Astrocyte of the hippocampus (primary cell): ENCODE results near the gene PTPN9.
"Not testable (repeated sequence)": the region's sequence is repeated elsewhere in the genome, so short reads cannot be mapped to it uniquely, and the experiment has no call there.

Experiments used
- DNase-seq: peaks from one replicate; pipeline ENCODE4 v3.0.0; 2011; ENCODE audit warnings: low read depth, low spot score

PTPN9 gene

DNA sequence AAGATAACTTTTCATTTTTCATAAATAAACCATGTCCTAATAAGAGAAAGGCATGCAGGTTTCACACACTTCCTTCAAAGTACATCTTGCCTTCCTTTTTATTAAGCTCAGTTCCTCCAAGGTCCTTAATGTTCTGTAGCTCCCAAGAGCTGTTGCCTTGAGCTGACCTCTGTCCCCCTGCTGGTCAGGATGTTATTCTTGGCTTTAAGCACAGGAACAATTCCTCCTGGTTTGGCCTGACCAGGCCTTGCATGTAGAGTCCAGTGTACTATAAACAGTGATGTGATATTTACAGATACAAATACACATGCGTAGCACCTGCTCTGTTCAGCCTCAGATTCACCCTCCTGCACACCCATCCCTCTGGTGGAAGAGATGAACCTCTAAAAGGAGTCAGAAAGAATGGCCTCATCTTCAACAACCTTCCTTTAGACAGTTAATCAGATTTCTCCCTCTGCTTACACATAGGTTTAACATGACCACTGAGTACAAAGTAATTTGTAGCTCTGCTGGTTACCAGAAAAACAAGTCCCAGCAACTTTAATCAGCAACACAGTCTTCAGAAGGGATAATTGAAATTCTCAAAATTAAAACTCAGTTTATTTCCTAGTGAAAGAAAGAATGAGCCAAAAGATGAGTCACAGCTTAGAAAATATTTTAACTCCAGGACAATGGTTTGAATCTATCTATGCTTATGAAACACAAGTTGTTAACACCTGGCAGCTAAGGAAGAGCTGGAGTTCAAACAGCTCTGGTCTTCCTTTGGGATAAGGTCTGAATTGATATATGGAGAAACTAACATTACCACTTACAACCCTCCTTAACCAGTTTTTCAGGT is 46.5 kb downstream of the PTPN9 start:
- DNase-seq: peak; percentile 62

DNA sequence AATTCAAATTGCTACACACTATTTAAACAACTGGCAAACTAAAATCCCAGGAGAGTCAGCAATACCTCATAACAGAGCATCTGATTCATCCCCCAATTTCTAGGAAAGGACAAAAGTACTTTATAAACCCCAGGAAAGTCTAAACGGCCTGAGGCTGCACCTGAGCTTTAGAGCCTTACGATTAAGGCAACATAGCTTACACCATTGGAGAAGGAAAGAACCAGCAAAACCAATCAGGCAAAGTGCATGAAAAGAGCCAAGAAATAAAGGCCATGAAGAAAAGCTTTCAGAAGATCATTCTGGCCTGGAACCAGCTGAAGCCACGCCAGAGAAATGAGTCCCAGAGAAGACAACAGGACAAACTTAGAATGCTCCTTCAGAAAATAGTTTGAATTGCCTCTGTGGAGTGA is 48.1 kb downstream of the PTPN9 start:
- peak; percentile 53 for DNase-seq

GRCh38 chr15:75530169-75530568 is 48.9 kb downstream of the PTPN9 start:
- DNase-seq: no peak

GRCh38 chr15:75525756-75526155 is 53.4 kb downstream of the PTPN9 start:
- not testable (repeated sequence) for DNase-seq

GRCh38 chr15:75523011-75523410 is 56.1 kb downstream of the PTPN9 start:
- no peak for DNase-seq

GRCh38 chr15:75517233-75517632 is 61.9 kb downstream of the PTPN9 start:
- no peak for DNase-seq

GRCh38 chr15:75508840-75509532 is 70.1 kb downstream of the PTPN9 start:
- DNase-seq: peak; percentile 64

- DNase-seq: no peak
Observed at GRCh38 chr15:75502360-75502759, 76.8 kb downstream of the PTPN9 start.

DNA sequence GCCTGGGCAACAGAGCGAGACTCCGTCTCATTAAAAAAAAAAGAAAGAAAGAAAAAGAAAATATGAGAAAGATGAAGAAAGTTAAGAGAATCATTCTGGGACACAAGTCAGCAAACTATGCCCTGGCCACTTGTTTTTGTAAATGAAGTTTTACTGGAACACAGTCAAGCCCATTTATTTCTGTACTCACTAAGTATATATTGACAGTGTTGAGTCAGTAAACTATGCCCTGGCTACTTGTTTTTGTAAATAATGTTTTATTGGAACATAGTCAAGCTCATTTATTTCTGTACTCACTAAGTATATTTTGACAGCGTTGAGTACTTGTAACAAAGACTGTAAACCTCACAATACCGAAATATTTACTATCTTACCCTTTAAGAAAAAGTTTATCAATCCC is 85.4 kb downstream of the PTPN9 start:
- DNase-seq: no peak

DNA sequence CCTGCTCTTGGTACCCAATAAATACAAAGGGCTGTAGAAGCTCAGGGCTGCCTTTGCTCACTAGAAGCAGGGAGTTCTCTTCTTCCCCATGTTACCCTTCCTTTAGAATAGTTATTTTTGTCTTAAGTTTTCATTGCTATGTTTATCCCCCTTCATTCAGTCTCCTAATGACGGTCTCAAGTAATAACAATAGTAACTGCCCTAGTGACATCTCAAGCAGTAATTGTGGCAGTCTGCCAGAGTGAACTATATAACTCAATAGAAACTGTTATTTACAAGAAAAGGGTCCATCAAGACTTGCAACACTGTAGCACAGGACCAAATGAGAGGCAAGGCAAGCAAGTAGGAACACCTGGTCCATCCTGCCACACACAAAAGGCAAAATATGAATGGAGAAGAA is 95.2 kb downstream of the PTPN9 start:
- no peak for DNase-seq

DNA sequence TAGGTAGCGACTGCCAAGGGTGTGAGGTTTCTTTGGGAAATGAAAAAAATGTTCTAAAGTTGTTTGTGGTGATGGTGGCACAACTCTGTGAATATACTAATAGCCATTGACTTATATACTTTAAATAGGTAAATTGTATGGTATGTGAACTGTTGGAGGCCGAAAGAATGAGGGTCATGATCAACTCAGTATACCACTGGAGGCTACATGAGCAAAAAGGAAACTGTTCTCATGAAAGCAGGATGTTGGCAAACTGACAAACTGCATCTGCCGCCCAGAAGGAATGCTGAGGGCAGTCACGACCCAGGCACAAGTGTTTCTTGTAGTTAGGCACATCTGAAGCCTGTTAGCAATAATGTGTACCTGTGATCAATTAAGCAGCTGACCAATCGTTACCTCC is 95.6 kb downstream of the PTPN9 start:
- DNase-seq: not testable (repeated sequence)

DNA sequence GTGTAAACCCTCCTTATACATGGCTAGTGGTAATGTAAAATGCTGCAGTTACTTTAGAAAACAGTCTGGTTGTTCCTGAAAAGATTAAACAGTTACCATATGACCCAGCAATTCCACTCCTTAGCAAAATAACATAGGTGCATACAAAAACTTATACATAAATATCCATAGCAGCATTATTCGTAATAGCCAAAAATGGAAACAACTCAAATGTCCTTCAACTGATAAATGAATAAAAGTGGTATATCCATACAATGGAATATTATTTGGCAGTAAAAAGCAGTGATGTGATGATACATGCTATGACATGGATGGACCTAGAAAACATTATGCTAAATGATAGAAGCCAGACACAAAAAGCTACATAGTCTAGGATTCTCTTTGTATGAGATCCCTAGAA is 96.0 kb downstream of the PTPN9 start:
- DNase-seq: no peak

DNA sequence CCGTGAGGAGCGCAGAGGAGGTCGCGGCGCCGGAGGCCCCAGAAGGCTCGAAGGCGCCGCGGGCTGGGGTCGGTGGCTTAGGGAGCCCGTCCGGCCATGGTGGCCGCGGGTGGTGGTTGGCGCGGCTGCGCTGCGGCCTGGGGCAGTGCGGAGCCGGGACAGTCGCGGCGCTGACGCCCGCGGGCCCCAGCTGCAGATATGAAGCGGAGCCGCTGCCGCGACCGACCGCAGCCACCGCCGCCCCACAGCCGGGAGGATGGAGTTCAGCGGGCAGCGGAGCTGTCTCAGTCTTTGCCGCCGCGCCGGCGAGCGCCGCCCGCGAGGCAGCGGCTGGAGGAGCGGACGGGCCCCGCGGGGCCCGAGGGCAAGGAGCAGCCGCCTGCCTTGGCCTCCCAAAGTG is 98.7 kb downstream of the PTPN9 start:
- not testable (repeated sequence) for DNase-seq

GRCh38 chr15:75479670-75480069 is 99.4 kb downstream of the PTPN9 start:
- DNase-seq: no peak

- not testable (repeated sequence) for DNase-seq
Observed at GRCh38 chr15:75477094-75477493, 102.0 kb downstream of the PTPN9 start.

DNA sequence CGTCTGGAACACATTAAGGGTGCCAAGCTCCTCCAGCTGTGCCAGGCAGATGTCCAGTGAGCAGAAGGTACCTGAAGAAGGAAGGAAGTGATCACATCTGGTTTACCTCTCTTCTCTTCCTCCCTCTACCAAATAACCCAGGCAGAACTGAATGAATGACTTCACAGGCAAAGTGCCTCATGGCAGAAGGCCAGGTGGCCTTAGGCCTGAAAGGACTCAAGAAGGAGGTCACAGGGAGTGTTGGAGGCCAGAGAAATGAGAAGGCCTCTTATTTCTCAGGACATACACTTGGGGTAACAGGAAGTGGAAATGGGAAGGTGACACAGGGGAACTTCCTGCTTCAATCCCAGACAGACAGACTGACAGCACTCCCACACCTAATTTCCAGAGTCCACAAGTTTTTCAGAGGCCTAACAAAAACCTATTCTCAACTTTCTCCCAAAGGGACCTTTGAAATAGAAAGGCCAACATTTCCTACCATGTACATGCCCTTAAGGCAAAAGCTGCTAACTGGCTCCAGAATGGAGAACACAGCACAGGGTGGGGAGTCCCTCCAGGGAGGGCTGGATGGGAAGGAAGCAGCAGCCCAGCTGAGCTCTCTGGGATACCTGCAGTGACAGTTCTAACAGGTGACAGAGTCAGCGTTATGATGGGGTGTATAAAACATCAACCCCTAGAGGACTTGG is 110.1 kb downstream of the PTPN9 start:
- DNase-seq: no peak

- DNase-seq: no peak
Observed at GRCh38 chr15:75460646-75461045, 118.5 kb downstream of the PTPN9 start.

DNA sequence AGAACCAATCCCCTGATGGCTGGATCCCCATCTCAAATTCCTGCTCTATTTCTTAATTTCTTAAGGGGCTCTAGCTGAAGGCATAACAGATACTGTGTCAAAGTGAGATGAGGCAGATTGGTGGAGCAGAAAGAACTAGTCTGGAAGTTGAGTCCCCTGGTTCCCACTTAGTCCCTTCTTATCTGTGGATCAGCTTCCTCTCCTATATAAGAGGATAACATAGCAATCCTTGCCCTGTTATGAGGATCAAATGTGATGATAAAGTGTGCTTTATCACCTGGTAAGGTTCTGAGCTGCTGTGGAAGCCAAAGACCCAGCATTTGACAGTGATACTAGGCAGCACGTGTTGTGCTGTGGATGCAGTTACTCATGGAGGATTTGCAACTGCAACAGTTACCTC is 119.5 kb downstream of the PTPN9 start:
- DNase-seq: no peak

DNA sequence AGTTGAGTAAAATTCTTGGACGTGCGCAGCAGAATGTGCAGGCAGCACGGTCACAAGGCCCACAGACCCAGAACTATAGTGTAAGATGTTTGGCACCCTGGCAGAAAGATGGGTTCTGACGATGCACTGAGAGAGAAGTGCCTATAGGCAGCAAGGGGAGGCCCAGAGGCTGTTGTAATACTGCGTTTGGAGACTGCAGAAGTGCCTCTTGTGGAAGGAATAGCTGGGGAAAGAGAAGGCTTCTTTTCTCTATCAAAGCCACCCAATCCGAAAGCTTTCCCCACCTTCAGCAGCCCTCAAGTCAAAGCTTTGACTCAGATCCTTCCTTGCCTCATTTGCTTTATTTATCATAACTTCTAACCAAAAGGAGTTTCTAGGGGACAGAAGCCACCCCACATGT is 122.4 kb downstream of the PTPN9 start:
- peak; percentile 8 for DNase-seq

GRCh38 chr15:75455982-75456531 is 123.1 kb downstream of the PTPN9 start:
- DNase-seq: peak; percentile 71

GRCh38 chr15:75455424-75455981 is 123.6 kb downstream of the PTPN9 start:
- DNase-seq: peak; percentile 93
